Neural progenitor cell (in vitro differentiated cells): ENCODE results near the gene CIRBP.

Source experiments
- CTCF ChIP-seq: fragments of 200-600 bp; sonication (generic); IDR thresholded peaks from 2 replicates; pipeline ENCODE4 v1.5.1; 2017; ENCODE audit warnings: antibody characterized with exemption, mild to moderate bottlenecking
- EZH2phosphoT487 ChIP-seq: fragments of 200-600 bp; sonication (generic); IDR thresholded peaks from 2 replicates; pipeline ENCODE4 v1.6.1; 2017; ENCODE audit warnings: antibody characterized with exemption

- TF ChIP-seq CTCF (no peak), EZH2phosphoT487 (no peak)
These were observed 19.9 kb downstream of the CIRBP start for GRCh38 chr19:1288833-1289685.
